HG03159 (cell line): ENCODE data around the gene TOGARAM1.

Experiments used
- ATAC-seq: cut with Tn5 transposase; IDR thresholded peaks from one replicate; pipeline ENCODE4 v1.9.1; 2021; ENCODE audit warnings: mild to moderate bottlenecking, moderate library complexity; ENCODE audit not compliant: unreplicated experiment

TOGARAM1 gene, protein sequence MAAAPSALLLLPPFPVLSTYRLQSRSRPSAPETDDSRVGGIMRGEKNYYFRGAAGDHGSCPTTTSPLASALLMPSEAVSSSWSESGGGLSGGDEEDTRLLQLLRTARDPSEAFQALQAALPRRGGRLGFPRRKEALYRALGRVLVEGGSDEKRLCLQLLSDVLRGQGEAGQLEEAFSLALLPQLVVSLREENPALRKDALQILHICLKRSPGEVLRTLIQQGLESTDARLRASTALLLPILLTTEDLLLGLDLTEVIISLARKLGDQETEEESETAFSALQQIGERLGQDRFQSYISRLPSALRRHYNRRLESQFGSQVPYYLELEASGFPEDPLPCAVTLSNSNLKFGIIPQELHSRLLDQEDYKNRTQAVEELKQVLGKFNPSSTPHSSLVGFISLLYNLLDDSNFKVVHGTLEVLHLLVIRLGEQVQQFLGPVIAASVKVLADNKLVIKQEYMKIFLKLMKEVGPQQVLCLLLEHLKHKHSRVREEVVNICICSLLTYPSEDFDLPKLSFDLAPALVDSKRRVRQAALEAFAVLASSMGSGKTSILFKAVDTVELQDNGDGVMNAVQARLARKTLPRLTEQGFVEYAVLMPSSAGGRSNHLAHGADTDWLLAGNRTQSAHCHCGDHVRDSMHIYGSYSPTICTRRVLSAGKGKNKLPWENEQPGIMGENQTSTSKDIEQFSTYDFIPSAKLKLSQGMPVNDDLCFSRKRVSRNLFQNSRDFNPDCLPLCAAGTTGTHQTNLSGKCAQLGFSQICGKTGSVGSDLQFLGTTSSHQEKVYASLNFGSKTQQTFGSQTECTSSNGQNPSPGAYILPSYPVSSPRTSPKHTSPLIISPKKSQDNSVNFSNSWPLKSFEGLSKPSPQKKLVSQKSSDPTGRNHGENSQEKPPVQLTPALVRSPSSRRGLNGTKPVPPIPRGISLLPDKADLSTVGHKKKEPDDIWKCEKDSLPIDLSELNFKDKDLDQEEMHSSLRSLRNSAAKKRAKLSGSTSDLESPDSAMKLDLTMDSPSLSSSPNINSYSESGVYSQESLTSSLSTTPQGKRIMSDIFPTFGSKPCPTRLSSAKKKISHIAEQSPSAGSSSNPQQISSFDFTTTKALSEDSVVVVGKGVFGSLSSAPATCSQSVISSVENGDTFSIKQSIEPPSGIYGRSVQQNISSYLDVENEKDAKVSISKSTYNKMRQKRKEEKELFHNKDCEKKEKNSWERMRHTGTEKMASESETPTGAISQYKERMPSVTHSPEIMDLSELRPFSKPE (N-terminal part only)

DNA sequence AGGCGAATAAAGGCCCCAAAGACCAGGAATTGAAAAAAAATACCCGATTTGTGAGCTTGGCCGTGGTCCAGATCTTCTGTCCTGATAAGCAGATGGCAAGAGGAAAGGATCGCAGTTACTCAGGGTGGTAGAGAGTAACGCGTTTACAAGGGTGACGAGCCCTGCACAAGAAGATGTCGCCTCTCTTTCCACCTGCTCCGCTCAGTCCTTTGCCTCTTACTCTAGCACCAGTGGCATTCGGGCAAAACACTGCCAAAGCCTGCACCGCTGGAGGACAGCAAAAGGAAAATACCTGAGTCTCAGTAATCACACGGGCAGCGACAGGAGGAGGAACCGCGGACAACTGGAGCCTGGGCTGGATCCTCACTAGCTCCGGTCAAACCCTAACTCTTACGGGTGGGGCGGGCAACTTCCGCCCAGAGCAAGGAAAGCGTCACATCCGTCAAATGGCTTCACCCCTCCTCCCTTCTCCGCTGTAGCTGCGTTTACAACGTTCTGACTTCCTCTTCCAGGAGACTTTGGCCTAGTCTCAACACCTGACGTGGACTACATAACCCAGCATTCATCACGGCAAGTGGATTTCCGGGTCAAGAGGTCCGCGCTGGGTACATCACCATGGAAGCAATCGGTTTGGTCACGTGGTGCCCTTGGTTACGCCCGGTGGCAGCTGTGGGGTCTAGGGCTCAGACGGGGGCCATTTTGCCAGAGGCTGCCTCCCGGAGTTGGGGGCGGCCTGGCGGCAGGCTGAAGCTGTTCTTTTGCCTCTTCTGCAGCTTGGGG lies at the start of gene TOGARAM1, which contains the start of gene KLHL28:
Gene TOGARAM1, plus strand, starts transcription at position 637 of the 780 bp plus-strand sequence. CDS start 232 bp downstream, outside the sequence.
Gene KLHL28, minus strand, starts transcription at position 394 of the 780 bp plus-strand sequence. CDS start 16,019 bp downstream, outside the sequence.
- ATAC-seq, result peak; percentile 94

DNA sequence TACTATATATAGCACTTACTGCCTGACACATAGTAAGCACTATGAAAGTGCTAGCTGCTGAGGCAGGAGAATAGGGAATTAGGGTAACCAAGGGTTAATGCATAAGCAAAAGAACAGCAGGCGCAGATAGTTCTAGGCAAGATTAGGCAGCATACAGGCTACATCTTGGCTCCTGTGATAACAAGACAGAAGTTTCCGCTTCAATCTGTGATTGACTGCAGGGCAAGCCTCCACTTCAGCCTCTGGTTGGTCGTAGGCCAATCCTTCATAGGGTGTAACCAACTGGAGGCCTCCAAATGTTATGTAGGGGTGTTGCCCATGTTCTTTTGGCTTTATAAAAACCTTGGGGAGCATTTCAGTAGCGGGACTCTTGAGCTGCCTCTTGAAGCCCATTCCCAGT lies 47.1 kb upstream of the TOGARAM1 start:
- no peak for ATAC-seq

DNA sequence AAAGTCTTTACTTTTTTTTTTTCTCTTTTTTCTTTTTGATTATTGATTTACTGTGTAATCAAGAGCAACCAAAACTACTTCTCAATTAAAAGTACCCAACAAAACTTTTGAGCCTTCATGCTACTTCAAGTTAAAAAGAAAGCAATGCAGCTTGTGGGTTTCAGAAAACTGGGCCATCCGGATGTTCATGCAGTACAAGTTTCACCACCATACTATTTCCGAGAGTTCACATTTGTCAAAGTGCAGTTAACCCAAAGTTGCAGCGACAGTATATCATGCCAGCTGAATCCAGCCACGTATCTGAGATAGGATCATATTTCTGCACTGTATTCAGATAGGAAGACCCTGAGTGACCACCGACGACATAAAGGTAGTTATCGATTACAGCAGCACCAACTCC lies 33.2 kb upstream of the TOGARAM1 start:
- no peak for ATAC-seq

DNA sequence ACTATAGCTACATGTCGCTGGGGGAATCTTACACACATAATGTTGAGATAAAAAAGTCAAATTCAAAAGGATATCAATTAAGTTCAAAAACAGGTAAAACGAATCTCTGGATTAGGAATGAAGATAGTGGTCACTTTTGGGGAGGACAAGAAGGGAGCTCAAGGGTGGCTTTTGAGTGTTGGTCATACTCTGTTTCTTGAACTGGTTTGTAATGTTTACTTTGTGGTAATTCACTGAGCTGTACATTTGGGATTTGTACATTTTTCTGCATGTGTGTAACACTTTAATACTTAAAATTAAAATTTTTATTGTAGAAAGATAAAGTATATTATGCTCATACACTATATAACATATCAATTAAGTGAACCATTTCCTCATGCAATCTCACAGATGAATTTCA lies 26.8 kb upstream of the TOGARAM1 start:
- ATAC-seq, result no peak

DNA sequence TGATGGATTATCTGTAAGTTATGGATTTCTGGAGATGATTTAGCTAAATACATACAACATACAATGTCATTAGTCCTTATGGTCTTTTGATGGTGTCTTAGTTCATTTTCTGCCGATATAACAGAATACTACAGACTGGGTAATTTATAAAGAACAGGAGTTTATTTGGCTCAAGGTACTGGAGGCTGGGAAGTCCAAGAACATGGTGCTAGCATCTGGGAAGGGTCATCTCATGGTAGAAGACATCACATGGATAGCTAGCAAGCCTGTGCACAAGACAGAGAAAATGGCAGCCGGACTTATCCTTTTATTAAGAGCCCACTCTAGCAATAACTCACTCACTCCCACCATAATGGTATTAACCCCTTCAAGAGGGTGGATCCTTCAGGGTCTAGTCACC lies 24.4 kb upstream of the TOGARAM1 start:
- no peak for ATAC-seq

DNA sequence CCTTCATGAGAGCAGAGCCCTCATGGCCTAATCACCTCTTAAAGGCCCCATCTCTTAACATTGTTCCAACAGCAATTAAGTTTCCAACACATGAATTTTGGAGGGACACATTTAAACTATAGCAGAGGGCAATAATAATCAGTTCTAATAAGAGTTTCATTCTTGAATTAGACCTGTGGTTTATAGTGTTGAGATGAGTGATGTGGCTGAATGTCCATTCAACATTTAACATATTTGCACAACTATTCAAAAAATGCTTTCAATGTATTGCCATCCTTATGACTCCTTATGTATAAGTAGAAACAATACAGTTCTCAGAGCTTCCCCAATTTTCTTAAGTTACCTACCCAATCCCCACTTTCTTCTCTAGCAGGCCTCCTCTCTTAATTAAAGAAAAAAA lies 21.8 kb upstream of the TOGARAM1 start:
- no peak for ATAC-seq

DNA sequence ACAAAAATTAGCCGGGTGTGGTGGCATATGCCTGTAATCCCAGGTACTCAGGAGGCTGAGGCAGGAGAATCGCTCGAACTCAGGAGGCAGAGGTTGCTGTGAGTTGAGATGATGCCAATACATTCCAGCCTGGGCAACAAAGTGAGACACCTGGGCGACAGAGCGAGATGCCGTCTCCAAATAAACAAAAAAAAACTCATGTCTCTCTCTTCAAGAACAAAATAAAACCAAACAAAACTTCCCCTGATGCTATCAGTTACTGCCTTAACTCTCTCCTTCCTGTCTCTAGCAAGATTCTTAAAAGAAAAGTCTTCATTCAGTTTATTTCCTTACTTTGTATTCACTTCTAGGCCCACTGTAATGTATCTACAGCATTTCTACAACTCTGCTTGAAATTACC lies 21.0 kb upstream of the TOGARAM1 start:
- no peak for ATAC-seq

DNA sequence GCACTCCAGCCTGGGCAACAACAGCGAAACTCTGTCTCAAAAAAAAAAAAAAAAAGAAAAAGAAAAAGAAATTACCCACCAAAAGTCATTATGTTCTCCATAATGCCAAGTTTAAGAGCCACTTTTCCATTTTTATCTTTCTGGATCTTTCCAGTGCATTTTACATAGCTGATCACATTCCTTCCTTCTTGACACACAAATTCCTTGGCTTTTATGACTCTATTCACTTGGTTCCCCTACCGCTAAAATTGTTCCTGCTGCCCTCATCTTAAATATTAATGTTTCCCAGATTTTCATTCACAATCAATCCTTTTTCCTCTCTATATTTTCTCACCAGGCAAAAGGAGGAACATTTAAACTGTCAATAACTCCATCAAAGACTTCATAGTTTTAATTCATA lies 20.4 kb upstream of the TOGARAM1 start:
- no peak for ATAC-seq

DNA sequence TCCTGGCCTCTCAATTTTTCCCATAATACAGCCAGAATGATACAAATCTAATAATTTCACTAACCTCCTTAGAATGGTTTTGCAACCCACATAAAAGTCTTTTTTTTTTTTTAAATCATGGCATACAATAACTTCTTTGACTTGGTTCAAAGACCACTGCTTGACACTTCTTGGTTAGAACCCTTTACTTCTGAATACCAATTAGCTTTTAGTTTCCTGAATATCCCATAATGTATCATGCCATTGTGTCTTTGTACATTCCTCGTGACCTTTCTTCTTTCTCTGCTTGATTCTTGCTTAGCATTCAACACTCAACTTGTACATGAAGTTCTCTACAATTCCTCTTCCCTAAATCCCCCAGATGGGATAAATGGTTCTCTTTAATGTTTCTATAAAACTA lies 19.6 kb upstream of the TOGARAM1 start:
- ATAC-seq, result no peak

DNA sequence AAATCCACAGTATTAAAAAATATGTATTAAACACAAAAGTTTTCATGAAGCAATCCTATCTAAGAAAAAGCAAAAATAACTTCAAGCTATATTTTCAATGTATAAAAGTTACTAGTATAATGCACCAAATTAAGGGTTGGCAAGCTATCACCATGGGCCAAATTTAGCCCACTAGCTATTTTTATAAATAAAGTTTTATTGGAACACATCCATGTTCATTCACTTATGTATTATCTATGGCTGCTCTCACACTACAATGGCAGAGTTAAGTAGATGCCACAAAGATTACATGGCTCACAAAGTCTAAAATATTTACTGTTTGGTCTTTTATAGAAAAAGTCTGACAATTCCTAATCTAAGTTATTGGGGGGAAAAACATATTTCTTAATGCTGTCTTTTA lies 17.9 kb upstream of the TOGARAM1 start:
- no peak for ATAC-seq

DNA sequence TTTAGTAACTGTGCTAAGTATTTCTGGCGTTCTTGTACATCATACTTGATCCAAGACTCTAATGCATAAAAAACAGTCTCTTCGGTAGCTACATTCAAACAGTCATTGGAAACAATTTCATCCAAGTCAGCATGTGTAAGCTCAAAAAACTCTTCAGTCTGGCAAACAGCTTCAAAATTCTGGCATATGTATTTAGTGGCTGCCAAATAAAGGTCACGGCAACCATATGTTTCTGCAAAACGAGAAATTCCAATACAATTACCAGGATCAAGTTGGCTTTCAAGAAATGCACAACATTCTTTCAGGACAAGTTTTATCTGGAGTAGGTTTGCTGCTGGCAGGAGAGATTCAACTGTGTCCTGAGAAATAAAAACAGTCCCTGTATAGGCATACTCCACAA lies 16.7 kb upstream of the TOGARAM1 start:
- ATAC-seq, result no peak

DNA sequence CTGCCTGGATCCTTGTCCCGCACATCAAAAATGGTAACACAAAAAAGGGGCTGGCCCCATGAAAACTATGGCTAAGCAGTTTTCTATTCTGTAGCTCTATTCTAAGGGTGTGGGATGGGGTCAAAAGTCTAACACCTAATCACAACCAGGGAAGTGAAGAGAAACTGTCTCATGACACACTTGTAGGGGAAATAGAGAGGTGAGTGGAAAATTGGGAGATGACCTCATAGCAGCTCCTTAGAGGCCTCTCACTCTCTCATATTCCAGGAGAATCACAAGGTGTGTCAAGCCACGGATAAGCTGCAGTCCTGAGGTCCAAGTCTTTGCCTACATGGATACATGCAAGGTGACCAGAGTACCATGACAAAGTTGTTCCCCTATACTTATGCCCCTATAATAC lies 10.9 kb upstream of the TOGARAM1 start:
- no peak for ATAC-seq

DNA sequence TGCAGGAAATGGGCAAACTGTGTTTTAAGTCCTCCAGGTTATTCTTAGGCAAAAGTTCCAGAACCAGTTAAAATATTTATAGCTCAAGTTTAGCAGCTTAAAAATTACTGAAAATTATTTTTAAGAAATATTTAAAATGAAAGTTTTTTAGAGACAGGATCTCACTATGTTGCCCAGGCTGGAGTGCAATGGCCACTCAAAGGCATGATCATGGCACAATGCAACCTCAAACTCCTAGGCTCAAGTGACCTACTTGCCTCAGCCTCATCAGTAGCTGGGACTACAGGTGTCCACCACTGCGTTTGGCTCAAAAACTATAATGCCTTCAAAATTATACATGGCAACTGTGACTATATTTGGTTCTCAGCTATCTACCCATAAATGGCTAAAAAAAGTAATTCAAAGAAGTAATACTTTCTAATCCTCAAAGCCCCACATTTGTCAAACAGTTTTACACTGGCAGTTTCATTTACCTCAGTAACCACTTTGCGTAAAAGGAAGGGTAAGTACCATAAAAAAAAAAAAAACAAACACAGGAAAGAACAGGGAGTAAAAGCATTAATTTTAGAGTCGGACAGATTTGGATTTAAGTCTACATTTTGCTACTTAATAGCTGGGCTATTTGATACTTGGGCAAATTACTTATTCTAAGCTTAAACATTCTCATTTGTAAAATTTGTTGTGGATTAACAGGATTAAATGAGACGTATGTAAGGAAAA lies 9.4 kb upstream of the TOGARAM1 start:
- no peak for ATAC-seq

DNA sequence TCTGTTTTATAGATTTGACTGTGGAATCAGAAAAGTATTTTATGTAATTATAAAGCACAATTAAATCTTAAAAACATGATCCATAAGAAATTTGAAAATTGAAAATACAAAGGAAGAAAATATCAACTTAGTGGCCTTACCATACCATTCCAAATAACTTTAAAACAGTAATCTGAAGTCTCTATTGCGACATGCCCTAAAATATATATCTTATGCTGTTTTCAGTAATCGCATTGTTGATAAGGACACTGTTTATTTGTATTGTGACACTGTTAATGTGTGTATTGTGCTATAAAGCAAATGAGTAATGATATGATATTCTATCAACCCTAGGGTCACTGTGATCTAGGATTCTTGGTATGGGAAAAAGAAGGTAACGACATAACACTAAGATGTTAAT lies 7.2 kb upstream of the TOGARAM1 start:
- no peak for ATAC-seq

DNA sequence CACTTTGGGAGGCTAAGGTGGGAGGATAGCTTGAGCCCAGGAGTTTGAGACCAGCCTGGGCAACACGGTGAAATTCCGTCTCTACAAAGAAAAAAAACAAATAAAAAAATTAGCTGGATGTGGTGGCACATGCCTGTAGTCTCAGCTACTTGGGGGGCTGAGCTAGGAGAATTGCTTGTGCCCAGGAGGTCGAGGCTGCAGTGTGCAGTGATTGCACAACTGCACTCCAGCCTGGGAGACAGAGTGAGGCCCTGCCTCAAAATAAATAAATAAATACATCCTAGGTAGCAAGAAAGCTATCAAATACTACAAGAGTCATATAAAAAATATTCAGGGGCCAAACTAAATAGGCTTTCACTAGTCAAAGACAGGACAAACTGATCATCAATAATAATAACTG lies 6.5 kb upstream of the TOGARAM1 start:
- no peak for ATAC-seq

DNA sequence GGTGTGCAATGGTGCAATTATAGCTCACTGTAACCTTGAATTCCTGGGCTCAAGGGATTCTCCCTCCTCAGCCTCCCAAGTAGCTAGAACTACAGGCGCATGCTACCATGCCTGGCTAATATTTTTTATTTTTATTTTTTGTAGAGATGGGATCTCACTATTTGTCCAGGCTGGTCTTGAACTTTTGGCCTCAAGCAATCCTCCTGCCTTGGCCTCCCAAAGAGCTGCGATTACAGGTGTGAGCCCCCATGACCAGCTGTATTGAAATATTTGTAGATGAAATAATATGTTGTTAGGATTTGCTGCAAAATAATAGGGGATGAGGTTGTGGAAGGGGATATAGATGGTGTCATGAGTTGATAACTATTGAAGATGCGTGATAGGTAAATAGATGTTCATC lies 5.1 kb upstream of the TOGARAM1 start:
- ATAC-seq, result no peak

DNA sequence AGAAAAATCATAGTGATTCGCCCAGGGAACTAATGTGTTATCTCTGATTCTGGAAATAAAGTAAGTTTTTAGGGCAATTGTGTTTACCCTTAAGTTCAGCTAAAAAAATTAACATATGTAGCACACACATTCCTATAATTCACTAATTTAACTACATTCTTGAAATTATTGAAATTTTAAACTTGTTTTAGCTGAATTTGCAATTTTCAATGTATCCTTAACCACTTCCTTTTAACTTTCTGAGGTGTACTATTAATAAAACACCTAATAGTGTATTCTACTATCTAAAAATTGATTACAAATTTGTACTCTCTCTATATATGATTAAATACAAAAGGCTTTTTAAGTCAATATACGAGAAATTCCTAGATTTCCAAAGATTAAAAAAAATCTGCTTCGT lies 2.5 kb upstream of the TOGARAM1 start:
- no peak for ATAC-seq

DNA sequence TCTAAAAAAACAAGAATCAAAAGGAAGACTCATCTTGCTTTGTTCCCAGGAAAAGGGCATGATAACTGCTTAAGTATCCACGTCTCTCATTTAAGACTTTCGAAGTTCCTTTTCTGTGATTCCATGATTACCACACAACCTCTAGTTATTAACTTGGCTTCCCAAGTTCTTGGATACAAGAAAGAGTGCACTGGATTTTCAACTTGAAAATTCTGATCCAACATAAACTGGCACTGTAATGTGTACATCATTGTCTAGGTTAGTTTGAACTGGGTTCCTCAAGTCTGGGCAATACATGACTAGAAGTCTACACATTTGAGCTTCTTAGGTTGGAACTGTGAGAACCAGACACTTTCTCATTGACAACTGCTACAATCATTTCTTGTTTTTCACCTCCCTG lies 1.8 kb upstream of the TOGARAM1 start:
- ATAC-seq, result no peak

DNA sequence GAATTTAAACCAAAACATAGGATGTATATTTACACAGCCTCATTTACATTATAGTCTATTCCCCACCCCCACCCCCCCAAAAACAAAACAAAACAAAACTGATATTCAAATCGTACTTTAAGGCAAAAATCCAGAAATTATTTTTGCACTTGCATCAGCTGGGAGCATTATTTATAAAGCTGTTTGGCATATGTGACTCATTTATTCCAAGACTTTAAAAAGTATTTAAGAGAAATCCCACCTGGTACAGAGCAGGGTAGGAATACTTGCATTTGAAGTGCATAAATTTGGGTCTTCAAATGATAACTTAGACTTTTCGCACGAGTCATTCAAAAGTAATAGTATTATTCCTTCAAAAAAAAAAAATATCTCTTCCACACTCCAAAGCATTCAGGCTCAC lies 1.3 kb upstream of the TOGARAM1 start:
- ATAC-seq, result no peak

DNA sequence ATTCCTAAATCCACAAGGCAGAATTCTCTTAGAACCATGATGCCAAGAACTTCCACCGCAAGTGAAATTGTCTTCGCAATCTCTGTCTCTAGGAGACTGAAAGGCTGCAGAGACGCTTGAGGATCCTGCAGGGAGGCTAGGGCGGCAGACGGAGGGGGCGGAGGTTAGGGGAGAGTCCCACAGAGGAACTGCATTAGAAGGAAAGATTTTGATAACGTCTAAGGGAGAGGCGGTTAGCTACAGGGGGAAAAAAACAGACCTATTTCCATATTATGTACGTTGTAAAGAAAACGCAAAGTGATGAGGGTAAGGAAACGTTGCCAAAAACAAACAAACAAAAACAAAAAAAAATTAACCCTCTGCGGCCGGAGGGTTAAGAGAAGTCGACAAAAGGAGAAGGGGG lies 838 bp upstream of the TOGARAM1 start:
- ATAC-seq, result peak; percentile 21
